Kidney (tissue), 14 donors: ENCODE measurements around the gene NUDCD3. TPM values are rescaled to one million over a fixed set of nuclear protein-coding genes. Genes with fewer than 3 reads are reported as not detected.

ENCODE experiments used
- DNase-seq, 5 donors: peaks; one replicate each; pipeline ENCODE4 v3.0.0-alpha.2; 2013 to 2020
- FAIRE-seq: peaks from 2 replicates; lab custom pipeline; 2012; peaks lifted over from hg19 to GRCh38; lab: Jason Lieb, UNC
- H3K27ac ChIP-seq, 2 donors: one replicate each; pipeline ENCODE4 v1.7.0; 2013; ENCODE audit warnings: low read depth in 2 of 2, low read length in 2 of 2, inconsistent platforms in 1 of 2
- H3K27me3 ChIP-seq: one replicate; pipeline ENCODE4 v1.7.1; 2013; ENCODE audit warnings: low read length, inconsistent platforms; ENCODE audit not compliant: control insufficient read depth, insufficient read depth
- H3K36me3 ChIP-seq, 3 donors: one replicate each; pipeline versions ENCODE4 v1.7.0 to v1.7.1; 2013; ENCODE audit warnings: low read length in 3 of 3, control low read depth in 1 of 3, inconsistent platforms in 1 of 3; ENCODE audit not compliant: insufficient read depth in 3 of 3, control insufficient read depth in 2 of 3
- H3K4me1 ChIP-seq, 3 donors: one replicate each; pipeline versions ENCODE4 v1.7.0 to v1.7.1; 2013; ENCODE audit warnings: low read length in 3 of 3, inconsistent platforms in 1 of 3, low read depth in 1 of 3; ENCODE audit not compliant: control insufficient read depth in 2 of 3, insufficient read depth in 2 of 3
- H3K4me3 ChIP-seq, 3 donors: one replicate each; pipeline versions ENCODE4 v1.7.0 to v1.8.1; 2013; ENCODE audit warnings: low read length in 3 of 3, control low read depth in 1 of 3, inconsistent platforms in 1 of 3
- H3K9ac ChIP-seq, 3 donors: one replicate each; pipeline versions ENCODE4 v1.7.0 to v1.7.1; 2013; ENCODE audit warnings: low read length in 3 of 3, control low read depth in 1 of 3, inconsistent platforms in 1 of 3
- H3K9me3 ChIP-seq, 3 donors: one replicate each; pipeline versions ENCODE4 v1.7.0 to v1.7.1; 2013; ENCODE audit warnings: low read length in 3 of 3, control low read depth in 1 of 3, inconsistent platforms in 1 of 3; ENCODE audit not compliant: control insufficient read depth in 2 of 3, insufficient read depth in 1 of 3
- CTCF ChIP-seq: IDR thresholded peaks from 3 replicates; pipeline ENCODE4 v1.5.1; 2012; ENCODE audit warnings: mild to moderate bottlenecking, moderate library complexity, borderline replicate concordance; ENCODE audit not compliant: insufficient read depth; ENCODE audit errors: extremely low read depth
- intact Hi-C: fragments of 100-400 bp; cut with DNase I; formaldehyde crosslinking; loops from one replicate; pipeline ENCODE4 v1.11.1; 2022
- polyA plus RNA-seq: library from polyadenylated mRNA; stranded (reverse); fragments of 350-450 nt; fragmentation: Illumina TruSeq; extraction: RNeasy Lipid Tissue Mini Kit (QIAGEN cat#74804); gene quantifications from one replicate; pipeline ENCODE4 v1.2.3, GENCODE V29; 2014; ENCODE audit warnings: low read depth, low replicate concordance; ENCODE audit not compliant: insufficient read depth
- total RNA-seq: library from RNA; stranded (reverse); fragmentation: NEBNext Ultra II Directional; extraction: Animal tissue kit (Norgen Biotek cat#: 25700); gene quantifications from one replicate; pipeline ENCODE4 v1.2.1, GENCODE V29; 2021
- donor health status: control.
- donor health status: control.
- donor health status: control.
- donor health status: control.
- donor health status: control.
- donor health status: DM: yes; HTN: yes; CAD: no.
- donor health status: Normal renal cell carcinoma (clear cell type).

NUDCD3 gene
- total and polyA plus RNA-seq, 2 donors from 2014 or later: 37.9 to 97.7 TPM

DNA sequence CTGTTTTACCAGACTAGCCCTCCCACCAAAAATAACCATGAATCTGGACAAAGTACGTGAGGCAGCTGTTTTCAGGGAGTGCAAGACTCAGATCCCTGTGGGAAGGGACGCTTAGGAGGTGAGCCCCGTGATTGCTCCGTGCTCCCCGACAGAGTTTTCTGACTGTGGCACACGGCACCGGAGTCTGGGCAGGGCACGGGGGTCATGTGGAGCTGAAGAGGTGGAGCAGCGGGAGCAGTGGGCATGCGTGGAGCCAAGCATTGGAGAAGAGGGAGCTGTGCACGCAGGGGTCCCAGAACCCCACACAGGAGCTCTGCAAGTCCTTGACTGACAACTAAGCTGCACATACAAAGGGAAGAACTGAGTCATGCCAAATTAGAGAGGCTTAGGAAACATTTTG is 154.0 kb downstream of the NUDCD3 start:
- intact Hi-C loops: no loop called here
- H3K27ac ChIP-seq: no peak overlapping the region
- DNase-seq (no peak), FAIRE-seq (no peak)
- no peaks in the 10 kb centered on the region for H3K36me3 ChIP-seq
- no peak overlapping the region for H3K4me3 ChIP-seq
- TF ChIP-seq CTCF: no peak
- peaks cover 0 to 2% (median 0%) of the 10 kb centered on the region in 3 donors for H3K4me1 ChIP-seq
- no peaks in the 10 kb centered on the region for H3K9me3 ChIP-seq
- H3K9ac ChIP-seq: no peak overlapping the region
- no peaks in the 10 kb centered on the region for H3K27me3 ChIP-seq

GRCh38 chr7:44335184-44335583 is 155.3 kb downstream of the NUDCD3 start:
- no peak for DNase-seq
- intact Hi-C loops: no loop called here
- Histone ChIP-seq H3K36me3 (no peaks in the 10 kb centered on the region), H3K27ac (no peak overlapping the region), H3K4me1 (peaks cover 0 to 2% (median 0%) of the 10 kb centered on the region in 3 donors), H3K4me3 (no peak overlapping the region), H3K27me3 (no peaks in the 10 kb centered on the region), H3K9me3 (no peaks in the 10 kb centered on the region), H3K9ac (no peak overlapping the region)
- no peak for TF ChIP-seq CTCF
- no peak for FAIRE-seq

DNA sequence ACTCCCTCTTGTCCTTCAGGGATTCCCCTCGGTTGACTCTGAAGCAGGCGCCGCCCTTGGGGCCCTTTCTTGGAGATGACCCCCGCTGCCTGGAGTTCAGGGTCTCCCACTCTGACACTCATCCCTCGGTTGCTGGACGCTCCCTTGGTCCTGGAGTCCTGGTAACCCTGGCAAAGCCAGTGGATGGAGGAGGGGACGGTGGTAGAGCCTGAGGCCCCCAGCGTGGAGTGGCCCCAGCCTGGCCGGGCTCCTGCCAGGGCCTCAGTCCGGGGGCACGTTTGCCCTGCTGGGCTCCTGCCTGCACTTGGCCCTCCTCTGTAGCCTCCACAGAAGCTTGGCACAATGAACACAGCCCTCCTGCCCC is 155.7 kb downstream of the NUDCD3 start:
- no peak for TF ChIP-seq CTCF
- intact Hi-C loops: no loop called here
- no peak overlapping the region for H3K9ac ChIP-seq
- DNase-seq (peak in 1 of 5 donors; percentile 30), FAIRE-seq (no peak)
- H3K27ac ChIP-seq: no peak overlapping the region
- no peaks in the 10 kb centered on the region for H3K36me3 ChIP-seq
- H3K27me3 ChIP-seq: no peaks in the 10 kb centered on the region
- no peak overlapping the region for H3K4me3 ChIP-seq
- peaks cover 0 to 2% (median 0%) of the 10 kb centered on the region in 3 donors for H3K4me1 ChIP-seq
- H3K9me3 ChIP-seq: no peaks in the 10 kb centered on the region

GRCh38 chr7:44333911-44334733 is 156.3 kb downstream of the NUDCD3 start:
- Histone ChIP-seq H3K9me3 (no peaks in the 10 kb centered on the region), H3K9ac (no peak overlapping the region), H3K4me1 (peaks cover 0 to 2% (median 0%) of the 10 kb centered on the region in 3 donors), H3K27ac (no peak overlapping the region), H3K36me3 (no peaks in the 10 kb centered on the region), H3K27me3 (no peaks in the 10 kb centered on the region), H3K4me3 (no peak overlapping the region)
- intact Hi-C loops: no loop called here
- no peak for FAIRE-seq
- TF ChIP-seq CTCF: no peak
- DNase-seq: peak in 3 of 5 donors; percentile 17 to 35 (median 26)
